CD4-positive, CD25-positive, alpha-beta regulatory T cell (primary cell): Measurements from ENCODE around the gene PEPD. TPM values are rescaled to one million over a fixed set of nuclear protein-coding genes. Genes with fewer than 3 reads are reported as not detected.

Source experiments
- ATAC-seq, 2 donors: fragments of 150-1000 bp; cut with Tn5 transposase; one replicate each; pipeline ENCODE4 v1.10.0; 2021; ENCODE audit warnings: low read depth in 2 of 2, moderate number of reproducible peaks in 2 of 2, moderate library complexity in 1 of 2
- DNase-seq, 3 donors: peaks; one replicate each; pipeline versions ENCODE4 v3.0.0 to v3.0.0-alpha.2; 2012 to 2022; ENCODE audit warnings: mixed read lengths in 1 of 3
- H3K27ac ChIP-seq: one replicate; pipeline ENCODE4 v1.7.0; 2013; ENCODE audit warnings: mild to moderate bottlenecking, low read length; ENCODE audit not compliant: insufficient read depth, poor library complexity, severe bottlenecking
- H3K27me3 ChIP-seq: one replicate; pipeline ENCODE4 v1.7.0; 2013; ENCODE audit warnings: low read length; ENCODE audit not compliant: control insufficient read depth, insufficient read depth
- H3K36me3 ChIP-seq: one replicate; pipeline ENCODE4 v1.7.0; 2013; ENCODE audit warnings: mild to moderate bottlenecking, low read length, moderate library complexity; ENCODE audit not compliant: control insufficient read depth, insufficient read depth
- H3K4me1 ChIP-seq: 2 replicates; pipeline ENCODE4 v1.7.0; 2013; ENCODE audit warnings: mild to moderate bottlenecking, low read length; ENCODE audit not compliant: insufficient read depth, control insufficient read depth, poor library complexity, severe bottlenecking
- H3K4me3 ChIP-seq: one replicate; pipeline ENCODE4 v1.7.0; 2013; ENCODE audit warnings: low read depth, mild to moderate bottlenecking, low read length, moderate library complexity
- H3K9me3 ChIP-seq, 2 experiments: 1 replicate in 1 of 2; 2 replicates in 1 of 2; pipeline ENCODE4 v1.7.0; 2013; ENCODE audit warnings: low read length in 2 of 2, mild to moderate bottlenecking in 1 of 2, moderate library complexity in 1 of 2; ENCODE audit not compliant: control insufficient read depth in 2 of 2
- H3K27ac Mint-ChIP-seq, 3 donors: one replicate each; pipeline ENCODE4 v1.8.0; 2020 to 2022; ENCODE audit warnings: mild to moderate bottlenecking in 3 of 3, mixed read lengths in 3 of 3, moderate library complexity in 2 of 3
- H3K27me3 Mint-ChIP-seq: one replicate; pipeline ENCODE4 v1.8.0; 2022; ENCODE audit warnings: mild to moderate bottlenecking, mixed read lengths
- H3K36me3 Mint-ChIP-seq: one replicate; pipeline ENCODE4 v1.8.0; 2020; ENCODE audit warnings: mixed read lengths
- H3K4me1 Mint-ChIP-seq, 4 donors: one replicate each; pipeline ENCODE4 v1.8.0; 2020 to 2022; ENCODE audit warnings: mixed read lengths in 4 of 4, mild to moderate bottlenecking in 1 of 4
- H3K4me3 Mint-ChIP-seq, 4 donors: one replicate each; pipeline ENCODE4 v1.8.0; 2020 to 2022; ENCODE audit warnings: mild to moderate bottlenecking in 4 of 4, mixed read lengths in 4 of 4, moderate library complexity in 3 of 4
- H3K9me3 Mint-ChIP-seq, 7 donors: one replicate each; pipeline ENCODE4 v1.8.0; 2020 to 2022; ENCODE audit warnings: mixed read lengths in 7 of 7, mild to moderate bottlenecking in 3 of 7, moderate library complexity in 2 of 7
- polyA plus RNA-seq, 4 donors: library from polyadenylated mRNA; unstranded; fragments of 300-500 nt; fragmentation: Illumina TruSeq; gene quantifications; one replicate each; pipeline ENCODE4 v1.2.3, GENCODE V29; 2021
- total RNA-seq: library from RNA; stranded (reverse); gene quantifications from one replicate; pipeline ENCODE4 v1.2.3, GENCODE V29; 2022

Gene PEPD
- total and polyA plus RNA-seq, 5 donors from 2014 or later, result 36.8 to 141 (median 109) TPM

DNA sequence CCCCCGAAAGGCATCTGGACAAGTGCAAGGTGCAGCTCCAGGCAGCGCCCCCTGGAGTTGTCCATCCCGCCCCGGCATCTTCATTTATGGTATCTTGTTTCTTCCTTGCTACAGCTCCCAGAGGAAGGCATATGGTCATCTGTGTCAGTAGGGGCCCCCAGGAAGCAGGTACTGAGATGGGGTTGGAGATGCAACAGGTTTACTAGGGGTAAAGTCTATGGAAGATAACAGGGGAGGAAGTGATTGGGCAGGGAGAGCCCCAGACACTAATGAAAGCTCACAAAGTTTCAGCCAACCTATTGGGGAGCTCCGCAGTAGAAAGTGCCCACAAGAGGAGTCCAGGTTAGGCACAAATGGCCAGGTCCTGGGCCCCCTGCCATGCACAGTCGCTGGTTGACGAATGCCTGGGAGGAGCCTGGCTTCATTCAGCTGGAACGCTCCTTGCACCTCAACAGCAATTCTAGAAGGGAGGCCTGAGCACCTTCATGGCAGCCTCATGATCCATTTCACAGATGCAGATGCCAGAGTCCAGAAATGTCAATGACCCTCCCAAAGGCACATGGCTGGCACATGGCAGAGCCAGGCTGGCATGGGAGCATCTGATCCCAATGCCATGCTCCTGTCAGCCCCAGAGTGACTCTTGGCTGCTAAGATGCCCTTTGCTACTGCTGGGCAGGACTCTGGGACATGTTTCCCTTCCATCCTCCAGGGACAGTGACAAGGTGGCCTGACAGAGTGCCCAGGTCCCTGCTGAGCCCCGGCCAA, 23.8 kb upstream of the PEPD start:
- H3K27ac ChIP-seq, result no peak overlapping the region
- H3K27me3 ChIP-seq, result no peaks in the 10 kb centered on the region
- Mint-ChIP-seq H3K4me3 (no peak overlapping the region), H3K27ac (no peak overlapping the region), H3K27me3 (peaks cover 6% of the 10 kb centered on the region), H3K9me3 (no peaks in the 10 kb centered on the region), H3K36me3 (no peaks in the 10 kb centered on the region), H3K4me1 (peaks cover 0 to 5% (median 0%) of the 10 kb centered on the region in 4 donors)
- ATAC-seq (no peak), DNase-seq (no peak)
- no peaks in the 10 kb centered on the region for H3K36me3 ChIP-seq
- no peak overlapping the region for H3K4me3 ChIP-seq
- H3K4me1 ChIP-seq, result no peaks in the 10 kb centered on the region
- no peaks in the 10 kb centered on the region for H3K9me3 ChIP-seq

DNA sequence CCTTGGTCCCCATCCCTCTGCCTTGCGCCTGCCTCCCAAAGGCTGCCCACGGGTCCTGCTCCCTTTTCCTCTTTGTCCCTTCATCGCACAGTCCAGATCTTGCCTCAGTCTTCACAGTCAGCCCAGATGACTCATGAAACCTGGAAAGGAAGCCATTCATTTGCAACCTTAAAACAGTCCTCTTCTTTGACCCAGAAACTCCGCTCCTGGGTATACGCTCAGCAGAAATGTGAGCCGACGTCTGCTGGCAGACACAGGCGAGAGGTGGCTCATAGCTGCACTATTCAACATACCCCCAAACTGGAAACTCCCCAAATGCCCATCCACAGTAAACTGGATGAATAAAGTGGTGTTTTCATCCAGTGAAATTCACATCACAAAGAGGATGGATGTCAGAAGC, 13.6 kb upstream of the PEPD start:
- H3K36me3 Mint-ChIP-seq, result no peaks in the 10 kb centered on the region
- Histone ChIP-seq H3K27me3 (no peaks in the 10 kb centered on the region), H3K36me3 (no peaks in the 10 kb centered on the region), H3K4me1 (no peaks in the 10 kb centered on the region), H3K9me3 (no peaks in the 10 kb centered on the region), H3K4me3 (no peak overlapping the region), H3K27ac (no peak overlapping the region)
- no peaks in the 10 kb centered on the region for H3K4me1 Mint-ChIP-seq
- H3K9me3 Mint-ChIP-seq, result no peaks in the 10 kb centered on the region
- no peak overlapping the region for H3K27ac Mint-ChIP-seq
- DNase-seq (no peak), ATAC-seq (no peak)
- no peak overlapping the region for H3K4me3 Mint-ChIP-seq
- H3K27me3 Mint-ChIP-seq, result peaks cover 5% of the 10 kb centered on the region

GRCh38 chr19:33532859-33533460, 11.4 kb upstream of the PEPD start:
- no peaks in the 10 kb centered on the region for H3K9me3 ChIP-seq
- DNase-seq (no peak), ATAC-seq (no peak)
- no peak overlapping the region for H3K27ac ChIP-seq
- H3K36me3 ChIP-seq, result no peaks in the 10 kb centered on the region
- H3K4me1 Mint-ChIP-seq, result no peaks in the 10 kb centered on the region
- H3K27me3 Mint-ChIP-seq, result no peaks in the 10 kb centered on the region
- H3K4me1 ChIP-seq, result no peaks in the 10 kb centered on the region
- H3K36me3 Mint-ChIP-seq, result no peaks in the 10 kb centered on the region
- no peak overlapping the region for H3K4me3 ChIP-seq
- H3K9me3 Mint-ChIP-seq, result no peaks in the 10 kb centered on the region
- H3K27ac Mint-ChIP-seq, result no peak overlapping the region
- no peaks in the 10 kb centered on the region for H3K27me3 ChIP-seq
- no peak overlapping the region for H3K4me3 Mint-ChIP-seq

GRCh38 chr19:33530842-33531241, 9.3 kb upstream of the PEPD start:
- H3K9me3 Mint-ChIP-seq, result no peaks in the 10 kb centered on the region
- ATAC-seq (no peak), DNase-seq (no peak)
- no peaks in the 10 kb centered on the region for H3K27me3 Mint-ChIP-seq
- Histone ChIP-seq H3K27me3 (no peaks in the 10 kb centered on the region), H3K36me3 (no peaks in the 10 kb centered on the region), H3K27ac (no peak overlapping the region), H3K4me3 (no peak overlapping the region), H3K4me1 (no peaks in the 10 kb centered on the region), H3K9me3 (no peaks in the 10 kb centered on the region)
- no peak overlapping the region for H3K27ac Mint-ChIP-seq
- no peaks in the 10 kb centered on the region for H3K36me3 Mint-ChIP-seq
- H3K4me3 Mint-ChIP-seq, result no peak overlapping the region
- no peaks in the 10 kb centered on the region for H3K4me1 Mint-ChIP-seq

DNA sequence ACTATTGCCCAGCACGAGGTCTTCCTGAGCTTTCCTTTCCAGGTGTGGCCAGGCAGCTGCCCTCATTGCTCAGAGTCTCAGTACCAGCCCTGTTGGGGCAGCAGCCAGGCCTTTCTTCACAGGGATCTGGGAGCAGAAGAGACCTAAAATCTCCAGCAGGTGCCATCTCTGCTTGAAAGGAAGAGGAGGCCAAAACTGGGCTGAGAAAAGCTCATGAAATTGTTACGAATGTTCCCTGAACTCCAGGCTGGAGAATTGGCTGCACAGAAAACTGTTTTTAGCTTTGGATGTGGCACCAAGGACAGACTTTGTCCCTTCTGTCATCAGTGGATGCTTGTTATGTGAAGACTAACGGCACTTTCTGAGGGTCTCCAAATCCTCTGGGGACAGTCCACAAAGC, 8.7 kb upstream of the PEPD start:
- no peaks in the 10 kb centered on the region for H3K36me3 Mint-ChIP-seq
- Histone ChIP-seq H3K27ac (no peak overlapping the region), H3K9me3 (no peaks in the 10 kb centered on the region), H3K27me3 (no peaks in the 10 kb centered on the region), H3K4me1 (no peaks in the 10 kb centered on the region), H3K4me3 (no peak overlapping the region), H3K36me3 (no peaks in the 10 kb centered on the region)
- no peaks in the 10 kb centered on the region for H3K27me3 Mint-ChIP-seq
- DNase-seq, result no peak
- no peak overlapping the region for H3K4me3 Mint-ChIP-seq
- peak overlapping the region in 1 of 3 donors; percentile 20 for H3K27ac Mint-ChIP-seq
- no peak for ATAC-seq
- no peaks in the 10 kb centered on the region for H3K9me3 Mint-ChIP-seq
- no peaks in the 10 kb centered on the region for H3K4me1 Mint-ChIP-seq

DNA sequence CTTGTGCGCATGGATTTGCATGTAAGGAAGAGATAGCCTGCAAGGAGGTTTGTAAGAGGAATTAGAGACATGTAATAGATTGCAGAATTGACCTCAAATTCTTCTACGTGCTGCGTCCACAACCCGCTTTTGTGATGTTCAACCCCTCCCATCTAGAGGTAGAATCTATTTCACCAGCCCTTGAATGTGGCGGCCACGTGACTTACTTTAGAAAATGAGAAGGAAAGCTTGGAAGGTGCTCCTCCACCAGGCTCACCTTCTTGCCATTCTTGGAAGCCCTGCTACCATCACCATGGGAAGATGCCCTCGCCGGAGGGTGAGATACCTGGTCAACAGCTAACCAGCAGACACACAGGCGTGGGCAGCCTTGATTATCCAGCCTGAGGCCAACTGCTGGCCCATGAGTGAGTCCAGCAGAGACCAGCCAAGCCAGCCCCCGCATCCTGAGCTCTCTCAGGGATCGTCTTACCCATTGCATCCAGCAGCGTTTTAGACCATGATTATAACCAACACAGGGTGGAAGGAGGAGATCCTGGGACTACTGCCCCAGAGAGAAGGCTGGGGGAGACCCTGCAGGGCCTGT, 7.6 kb upstream of the PEPD start:
- no peak overlapping the region for H3K27ac ChIP-seq
- no peaks in the 10 kb centered on the region for H3K4me1 ChIP-seq
- H3K4me3 ChIP-seq, result no peak overlapping the region
- no peak for DNase-seq
- no peaks in the 10 kb centered on the region for H3K9me3 Mint-ChIP-seq
- H3K27ac Mint-ChIP-seq, result no peak overlapping the region
- ATAC-seq, result no peak
- H3K36me3 ChIP-seq, result no peaks in the 10 kb centered on the region
- H3K36me3 Mint-ChIP-seq, result no peaks in the 10 kb centered on the region
- no peaks in the 10 kb centered on the region for H3K27me3 Mint-ChIP-seq
- no peaks in the 10 kb centered on the region for H3K9me3 ChIP-seq
- H3K27me3 ChIP-seq, result no peaks in the 10 kb centered on the region
- no peak overlapping the region for H3K4me3 Mint-ChIP-seq
- H3K4me1 Mint-ChIP-seq, result no peaks in the 10 kb centered on the region

- no peak overlapping the region for H3K27ac Mint-ChIP-seq
- Histone ChIP-seq H3K27me3 (no peaks in the 10 kb centered on the region), H3K36me3 (no peaks in the 10 kb centered on the region), H3K4me1 (no peaks in the 10 kb centered on the region), H3K27ac (no peak overlapping the region), H3K4me3 (no peak overlapping the region), H3K9me3 (no peaks in the 10 kb centered on the region)
- no peaks in the 10 kb centered on the region for H3K36me3 Mint-ChIP-seq
- DNase-seq (no peak), ATAC-seq (no peak)
- H3K4me1 Mint-ChIP-seq, result no peaks in the 10 kb centered on the region
- no peaks in the 10 kb centered on the region for H3K27me3 Mint-ChIP-seq
- no peaks in the 10 kb centered on the region for H3K9me3 Mint-ChIP-seq
- H3K4me3 Mint-ChIP-seq, result no peak overlapping the region
Observed at GRCh38 chr19:33528404-33528803, 6.8 kb upstream of the PEPD start.

- DNase-seq (no peak), ATAC-seq (no peak)
- Histone ChIP-seq H3K27me3 (no peaks in the 10 kb centered on the region), H3K27ac (no peak overlapping the region), H3K4me1 (no peaks in the 10 kb centered on the region), H3K4me3 (no peak overlapping the region), H3K36me3 (no peaks in the 10 kb centered on the region), H3K9me3 (no peaks in the 10 kb centered on the region)
- Mint-ChIP-seq H3K9me3 (no peaks in the 10 kb centered on the region), H3K4me1 (peaks cover 0 to 4% (median 2%) of the 10 kb centered on the region in 4 donors), H3K4me3 (no peak overlapping the region), H3K36me3 (no peaks in the 10 kb centered on the region), H3K27ac (no peak overlapping the region), H3K27me3 (peaks cover 3% of the 10 kb centered on the region)
Observed at GRCh38 chr19:33527125-33527524, 5.5 kb upstream of the PEPD start.
